Endothelial cell (in vitro differentiated cells): ENCODE measurements around the gene RHOG. TPM values are rescaled to one million over a fixed set of nuclear protein-coding genes. Genes with fewer than 3 reads are reported as not detected.

ENCODE experiments used
- DNase-seq: peaks from one replicate; pipeline ENCODE4 v3.0.0; 2021; ENCODE audit warnings: low spot score
- H3K27ac Mint-ChIP-seq: one replicate; pipeline ENCODE4 v1.8.0; 2021; ENCODE audit warnings: mixed read lengths, inconsistent platforms; ENCODE audit not compliant: unreplicated experiment
- H3K27me3 Mint-ChIP-seq: one replicate; pipeline ENCODE4 v1.8.0; 2021; ENCODE audit warnings: mild to moderate bottlenecking, moderate library complexity, mixed read lengths, inconsistent platforms; ENCODE audit not compliant: unreplicated experiment
- H3K36me3 Mint-ChIP-seq: one replicate; pipeline ENCODE4 v1.8.0; 2021; ENCODE audit warnings: mild to moderate bottlenecking, low read depth, mixed read lengths, inconsistent platforms; ENCODE audit not compliant: unreplicated experiment
- H3K4me1 Mint-ChIP-seq: one replicate; pipeline ENCODE4 v1.8.0; 2021; ENCODE audit warnings: mild to moderate bottlenecking, mixed read lengths, inconsistent platforms; ENCODE audit not compliant: unreplicated experiment
- H3K4me3 Mint-ChIP-seq: one replicate; pipeline ENCODE4 v1.8.0; 2021; ENCODE audit warnings: mild to moderate bottlenecking, mixed read lengths, inconsistent platforms; ENCODE audit not compliant: unreplicated experiment
- H3K9me3 Mint-ChIP-seq: one replicate; pipeline ENCODE4 v1.8.0; 2021; ENCODE audit warnings: mixed read lengths, inconsistent platforms; ENCODE audit not compliant: unreplicated experiment
- total RNA-seq: library from RNA; stranded (reverse); fragmentation: NEBNext Ultra II Directional; extraction: Animal tissue kit (Norgen Biotek cat#: 25700); gene quantifications from one replicate; pipeline ENCODE4 v1.2.1, GENCODE V29; 2021; ENCODE audit not compliant: unreplicated experiment
- TF ChIP-seq, protein P1 (sequence below): fragments of 200-600 bp; sonication (generic); IDR thresholded peaks from one replicate; pipeline ENCODE4 v1.5.0; 2021; ENCODE audit warnings: antibody characterized with exemption; ENCODE audit not compliant: unreplicated experiment

RHOG gene
- total RNA-seq, 1 donor from 2014 or later = 76.5 TPM

- H3K4me1 Mint-ChIP-seq = peaks cover 35% of the 10 kb centered on the region
- no peak overlapping the region for H3K27ac Mint-ChIP-seq
- no peak overlapping the region for H3K4me3 Mint-ChIP-seq
- TF ChIP-seq, protein P1, sequence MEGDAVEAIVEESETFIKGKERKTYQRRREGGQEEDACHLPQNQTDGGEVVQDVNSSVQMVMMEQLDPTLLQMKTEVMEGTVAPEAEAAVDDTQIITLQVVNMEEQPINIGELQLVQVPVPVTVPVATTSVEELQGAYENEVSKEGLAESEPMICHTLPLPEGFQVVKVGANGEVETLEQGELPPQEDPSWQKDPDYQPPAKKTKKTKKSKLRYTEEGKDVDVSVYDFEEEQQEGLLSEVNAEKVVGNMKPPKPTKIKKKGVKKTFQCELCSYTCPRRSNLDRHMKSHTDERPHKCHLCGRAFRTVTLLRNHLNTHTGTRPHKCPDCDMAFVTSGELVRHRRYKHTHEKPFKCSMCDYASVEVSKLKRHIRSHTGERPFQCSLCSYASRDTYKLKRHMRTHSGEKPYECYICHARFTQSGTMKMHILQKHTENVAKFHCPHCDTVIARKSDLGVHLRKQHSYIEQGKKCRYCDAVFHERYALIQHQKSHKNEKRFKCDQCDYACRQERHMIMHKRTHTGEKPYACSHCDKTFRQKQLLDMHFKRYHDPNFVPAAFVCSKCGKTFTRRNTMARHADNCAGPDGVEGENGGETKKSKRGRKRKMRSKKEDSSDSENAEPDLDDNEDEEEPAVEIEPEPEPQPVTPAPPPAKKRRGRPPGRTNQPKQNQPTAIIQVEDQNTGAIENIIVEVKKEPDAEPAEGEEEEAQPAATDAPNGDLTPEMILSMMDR = no peak
- no peak for DNase-seq
- H3K27me3 Mint-ChIP-seq = peaks cover 4% of the 10 kb centered on the region
- H3K9me3 Mint-ChIP-seq = no peaks in the 10 kb centered on the region
- H3K36me3 Mint-ChIP-seq = peaks cover 4% of the 10 kb centered on the region
Measured at GRCh38 chr11:3860375-3860774, 19.6 kb upstream of the RHOG start.

DNA sequence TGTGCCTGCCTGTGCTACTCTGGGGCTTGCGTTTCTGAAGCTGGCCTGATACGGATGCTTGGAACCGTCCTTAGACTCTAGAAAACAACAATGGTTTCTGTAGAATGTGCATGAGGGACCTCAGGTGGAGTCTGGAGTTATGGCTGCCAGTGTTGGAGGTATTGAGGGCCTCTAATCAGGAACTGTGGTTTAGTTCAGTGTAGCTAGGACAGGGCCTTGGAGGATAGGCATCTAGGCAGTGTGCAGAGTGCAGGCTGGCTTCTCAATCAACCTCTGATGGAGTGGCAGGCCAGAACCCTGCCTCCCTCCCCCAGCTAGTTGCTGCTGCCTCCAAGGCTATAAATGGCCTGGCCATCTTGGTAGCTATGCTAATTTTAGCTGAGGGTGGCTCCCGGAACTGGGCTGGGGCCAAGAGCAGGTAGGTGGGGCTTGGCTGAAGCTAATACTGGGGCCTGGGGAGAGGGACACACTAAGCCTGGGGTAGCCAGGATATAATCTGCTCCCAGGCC is 18.7 kb upstream of the RHOG start:
- Mint-ChIP-seq H3K4me3 (no peak overlapping the region), H3K27me3 (peaks cover 5% of the 10 kb centered on the region), H3K9me3 (no peaks in the 10 kb centered on the region), H3K27ac (no peak overlapping the region), H3K36me3 (peaks cover 4% of the 10 kb centered on the region), H3K4me1 (peaks cover 37% of the 10 kb centered on the region)
- DNase-seq = no peak
- TF ChIP-seq, protein P1 = no peak

GRCh38 chr11:3857628-3858027 is 16.9 kb upstream of the RHOG start:
- TF ChIP-seq, protein P1 = no peak
- Mint-ChIP-seq H3K4me1 (peaks cover 47% of the 10 kb centered on the region), H3K36me3 (peaks cover 4% of the 10 kb centered on the region), H3K27ac (no peak overlapping the region), H3K9me3 (peaks cover 4% of the 10 kb centered on the region), H3K27me3 (peaks cover 8% of the 10 kb centered on the region), H3K4me3 (peak overlapping the region; percentile 50)
- DNase-seq = no peak

DNA sequence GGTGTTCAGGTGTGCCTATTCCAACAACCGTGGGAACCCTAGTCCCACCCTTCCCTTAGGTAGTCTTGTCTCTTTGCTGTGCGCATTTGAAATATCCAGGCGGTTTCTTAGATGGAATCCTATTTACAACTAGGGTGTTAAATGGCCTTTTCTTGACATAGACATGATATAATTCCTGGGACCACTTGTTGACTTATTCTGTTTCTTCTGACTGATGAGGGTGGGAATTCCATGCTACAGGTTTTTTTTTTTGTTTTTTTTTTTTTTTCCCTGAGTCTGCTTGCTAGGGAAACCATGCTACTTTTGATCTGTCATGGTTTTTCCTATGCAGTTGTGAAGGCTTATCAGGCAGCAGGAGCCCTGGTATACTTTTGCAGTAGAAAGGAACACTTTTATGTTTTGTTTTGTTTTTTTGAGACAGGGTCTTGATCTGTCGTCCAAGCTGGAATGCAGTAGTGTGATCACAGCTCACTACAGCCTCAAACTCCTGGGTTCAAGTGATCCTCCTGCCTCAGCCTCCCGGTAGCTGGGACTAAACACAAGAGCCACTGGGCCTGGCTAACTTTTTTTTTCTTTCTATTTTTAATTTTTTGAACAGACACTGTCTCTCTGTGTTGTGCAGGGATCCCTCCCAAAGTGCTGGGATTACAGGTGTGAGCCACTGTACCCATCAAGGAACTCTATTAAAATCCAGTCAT is 16.2 kb upstream of the RHOG start:
- Mint-ChIP-seq H3K4me3 (peak overlapping the region; percentile 94), H3K9me3 (peaks cover 4% of the 10 kb centered on the region), H3K27me3 (peaks cover 8% of the 10 kb centered on the region), H3K27ac (no peak overlapping the region), H3K4me1 (peaks cover 45% of the 10 kb centered on the region), H3K36me3 (peaks cover 4% of the 10 kb centered on the region)
- no peak for DNase-seq
- TF ChIP-seq, protein P1 = no peak

DNA sequence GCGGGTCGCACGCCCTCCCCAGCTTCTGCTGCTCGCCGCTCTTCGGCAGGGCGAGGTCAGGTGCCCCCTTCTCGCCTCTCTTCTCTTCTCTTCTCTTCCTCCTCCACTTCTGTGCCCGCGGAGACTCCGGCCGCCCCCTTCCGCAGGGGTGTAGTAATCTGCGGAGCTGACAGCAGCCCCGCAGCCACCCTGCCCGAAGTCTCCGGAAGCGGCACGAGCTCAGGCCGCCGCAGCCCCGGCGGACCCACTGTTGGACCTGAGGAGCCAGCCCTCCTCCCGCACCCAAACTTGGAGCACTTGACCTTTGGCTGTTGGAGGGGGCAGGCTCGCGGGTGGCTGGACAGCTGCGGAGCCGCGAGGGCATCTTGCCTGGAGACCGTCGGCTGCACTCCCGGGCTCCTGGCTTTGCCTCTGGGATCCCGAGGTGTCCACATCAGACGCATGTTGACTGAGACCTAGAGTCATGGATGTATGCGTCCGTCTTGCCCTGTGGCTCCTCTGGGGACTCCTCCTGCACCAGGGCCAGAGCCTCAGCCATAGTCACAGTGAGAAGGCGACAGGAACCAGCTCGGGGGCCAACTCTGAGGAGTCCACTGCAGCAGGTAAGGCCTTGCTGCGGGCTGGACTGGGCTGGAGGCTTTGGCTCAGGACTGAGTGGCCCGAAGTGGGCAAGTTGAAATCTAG is 15.2 kb upstream of the RHOG start:
- peak; percentile 47 for DNase-seq
- peaks cover 4% of the 10 kb centered on the region for H3K9me3 Mint-ChIP-seq
- peaks cover 8% of the 10 kb centered on the region for H3K27me3 Mint-ChIP-seq
- TF ChIP-seq, protein P1 = no peak
- peaks cover 37% of the 10 kb centered on the region for H3K4me1 Mint-ChIP-seq
- peak overlapping the region; percentile 78 for H3K27ac Mint-ChIP-seq
- H3K36me3 Mint-ChIP-seq = peaks cover 3% of the 10 kb centered on the region
- H3K4me3 Mint-ChIP-seq = peak overlapping the region; percentile 94
